ENCODE results near the gene TSC22D1.

The TSC22D1 gene

DNA sequence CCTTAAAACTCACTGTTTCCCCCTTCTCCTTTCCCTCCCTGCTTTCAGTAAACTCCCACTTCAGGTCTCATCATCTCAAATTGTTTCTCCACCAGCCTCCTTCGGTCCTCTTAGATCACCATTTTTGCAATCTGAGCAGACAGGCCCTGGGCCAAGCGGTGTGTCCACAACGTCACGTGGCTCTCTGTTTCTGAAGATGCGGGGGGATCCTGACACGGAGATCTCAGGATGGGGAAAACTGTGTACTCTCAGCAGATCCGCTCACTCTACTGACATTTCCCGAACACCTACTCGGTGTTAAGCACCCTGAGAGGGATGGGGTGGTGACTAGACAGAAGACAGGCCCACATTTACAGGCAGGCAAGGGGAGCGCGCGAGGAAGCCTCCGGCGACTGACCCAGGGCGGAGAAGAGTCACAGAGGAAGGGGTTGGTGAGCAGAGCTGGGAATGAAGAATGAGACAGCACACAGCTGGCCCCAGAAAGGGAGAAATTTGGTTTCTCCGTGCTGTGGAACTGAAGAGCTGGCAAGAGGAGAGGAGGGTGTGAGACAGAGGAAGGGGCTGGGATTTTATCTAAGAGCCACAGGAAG is 163.7 kb downstream of the TSC22D1 start:
- in situ Hi-C loops (cut with MboI; ENCODE audit: low sequenced_read_pairs), result no loop called here

DNA sequence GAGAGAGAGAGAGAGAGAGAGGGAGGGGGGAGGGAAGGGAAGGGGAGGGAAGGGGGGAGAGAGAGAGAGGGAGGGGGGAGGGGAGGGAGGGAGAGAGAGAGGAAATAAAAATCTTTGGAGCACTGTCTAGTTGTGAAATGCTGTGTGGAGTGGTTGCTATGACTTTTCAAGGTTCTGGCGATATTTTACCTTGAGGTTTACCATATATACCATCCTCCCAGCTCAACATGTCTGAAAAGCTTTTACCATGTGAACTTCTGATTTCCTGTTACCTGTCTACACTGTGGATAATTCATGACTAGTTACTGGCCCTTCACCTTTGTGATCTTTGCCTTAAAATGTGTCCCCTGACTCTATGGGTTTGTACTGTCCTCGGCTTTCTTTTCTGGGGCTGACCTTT is 164.3 kb downstream of the TSC22D1 start:
- in situ Hi-C loops (cut with MboI; ENCODE audit: low sequenced_read_pairs), result no loop called here

DNA sequence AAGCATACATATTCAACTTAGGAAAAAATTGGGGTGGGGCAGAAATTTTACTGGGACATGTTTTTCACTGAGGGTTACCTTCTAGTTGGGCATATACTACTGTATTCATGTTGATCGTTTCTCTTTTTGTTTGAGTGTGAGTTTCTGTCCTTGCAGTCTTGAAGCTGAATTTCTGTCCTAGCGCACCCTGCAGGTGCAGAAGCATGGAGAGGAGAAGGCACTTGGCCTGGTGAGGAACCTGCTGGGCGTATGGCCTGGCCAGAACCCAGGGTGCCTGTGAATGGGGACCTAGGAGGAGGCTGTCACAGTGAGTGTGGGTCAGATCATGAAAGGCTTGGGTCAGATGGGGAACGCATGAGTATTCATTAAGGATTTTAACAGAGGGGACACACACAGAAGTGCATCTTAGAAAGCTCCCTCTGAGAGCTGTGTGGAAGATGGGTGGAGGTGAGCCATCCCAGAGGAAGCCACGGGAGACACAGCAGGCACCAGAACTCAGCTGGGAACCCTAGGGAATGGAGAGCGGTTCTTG is 165.7 kb downstream of the TSC22D1 start:
- in situ Hi-C loops (cut with MboI; ENCODE audit: low sequenced_read_pairs), result no loop called here

- in situ Hi-C loops (cut with MboI; ENCODE audit: low sequenced_read_pairs), result no loop called here
These were observed 166.5 kb downstream of the TSC22D1 start for GRCh38 chr13:44409595-44409994.

DNA sequence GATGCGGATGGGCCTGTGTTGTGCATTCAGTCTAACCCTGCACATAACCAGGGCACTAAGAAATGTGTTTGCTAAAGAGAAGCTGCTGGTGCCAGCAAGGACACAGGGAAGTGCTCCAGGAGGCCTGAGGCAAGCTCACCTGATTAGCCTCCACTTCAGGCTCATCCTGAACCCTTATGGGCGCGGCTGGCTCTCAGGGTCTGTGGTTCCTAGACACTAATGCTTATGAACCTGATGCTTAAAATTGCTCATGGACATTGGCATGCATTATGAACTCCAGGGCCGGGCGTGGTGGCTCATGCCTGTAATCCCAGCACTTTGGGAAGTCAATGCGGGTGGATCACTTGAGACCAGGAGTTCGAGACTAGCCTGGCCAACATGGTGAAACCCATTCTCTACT is 168.2 kb downstream of the TSC22D1 start:
- in situ Hi-C loops (cut with MboI; ENCODE audit: low sequenced_read_pairs), result no loop called here

DNA sequence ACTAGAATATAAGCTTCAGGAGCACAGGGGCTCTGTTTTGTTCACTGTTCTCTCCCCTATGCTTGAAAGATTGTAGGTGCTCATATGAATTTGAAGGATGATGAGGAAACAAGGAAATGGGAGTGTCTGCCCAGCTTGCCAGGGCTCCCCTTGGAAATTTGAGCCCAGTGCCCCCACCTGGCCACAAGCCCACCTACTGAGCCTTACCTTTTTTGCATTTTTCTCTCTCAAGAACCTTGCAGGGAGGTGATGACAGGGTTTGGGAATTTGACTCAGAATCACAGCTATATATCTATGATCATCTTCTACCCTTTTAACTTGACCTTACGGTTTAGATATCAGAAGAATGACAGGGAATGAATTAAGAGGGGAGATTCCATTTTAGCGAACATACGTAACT is 168.8 kb downstream of the TSC22D1 start:
- in situ Hi-C loops (cut with MboI; ENCODE audit: low sequenced_read_pairs), result no loop called here

- in situ Hi-C loops (cut with MboI; ENCODE audit: low sequenced_read_pairs), result no loop called here
These were observed 169.5 kb downstream of the TSC22D1 start for GRCh38 chr13:44406617-44407016.

DNA sequence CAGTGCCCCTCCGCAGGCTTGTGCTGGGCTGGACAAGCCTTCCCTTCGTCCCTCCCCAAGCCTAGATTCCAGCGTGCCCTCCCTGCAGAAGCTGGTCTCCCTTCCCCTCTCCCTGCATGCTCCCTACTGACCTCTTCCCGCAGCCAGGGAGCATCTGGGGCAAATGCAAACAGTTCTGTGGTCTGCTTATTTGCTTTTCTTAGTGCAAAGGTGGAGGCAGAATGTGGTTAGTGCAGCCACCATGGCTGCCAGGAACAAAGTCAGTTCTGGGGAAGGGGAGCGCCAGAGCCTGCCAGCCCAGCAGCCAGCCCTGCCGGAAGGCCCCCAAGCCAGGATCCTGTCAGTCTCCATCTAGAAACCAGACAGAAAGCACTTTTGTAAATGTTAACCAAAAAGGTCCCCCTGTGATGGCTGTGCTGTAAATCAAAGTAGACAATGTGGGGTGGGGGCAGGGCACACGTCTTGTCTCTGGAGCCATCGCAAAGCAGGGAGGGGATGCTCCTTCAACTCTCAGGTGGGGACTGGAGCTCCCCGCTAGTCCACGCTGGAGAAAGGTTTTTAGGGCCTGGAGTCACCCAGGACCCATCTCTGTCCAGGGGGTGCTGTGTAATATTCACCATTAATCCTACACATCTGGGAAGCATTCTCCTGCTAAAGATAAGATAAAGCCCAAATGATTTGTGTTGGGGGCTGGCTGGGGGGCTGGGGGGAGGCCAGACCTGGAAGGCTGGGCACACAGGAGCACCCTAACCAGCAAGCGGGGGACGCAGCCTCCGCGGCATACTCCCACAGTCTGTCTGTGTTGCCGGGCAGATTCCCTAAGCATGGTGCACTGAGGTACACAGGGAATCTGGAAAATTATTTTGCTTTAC is 171.6 kb downstream of the TSC22D1 start:
- in situ Hi-C loops (cut with MboI; ENCODE audit: low sequenced_read_pairs), result no loop called here

DNA sequence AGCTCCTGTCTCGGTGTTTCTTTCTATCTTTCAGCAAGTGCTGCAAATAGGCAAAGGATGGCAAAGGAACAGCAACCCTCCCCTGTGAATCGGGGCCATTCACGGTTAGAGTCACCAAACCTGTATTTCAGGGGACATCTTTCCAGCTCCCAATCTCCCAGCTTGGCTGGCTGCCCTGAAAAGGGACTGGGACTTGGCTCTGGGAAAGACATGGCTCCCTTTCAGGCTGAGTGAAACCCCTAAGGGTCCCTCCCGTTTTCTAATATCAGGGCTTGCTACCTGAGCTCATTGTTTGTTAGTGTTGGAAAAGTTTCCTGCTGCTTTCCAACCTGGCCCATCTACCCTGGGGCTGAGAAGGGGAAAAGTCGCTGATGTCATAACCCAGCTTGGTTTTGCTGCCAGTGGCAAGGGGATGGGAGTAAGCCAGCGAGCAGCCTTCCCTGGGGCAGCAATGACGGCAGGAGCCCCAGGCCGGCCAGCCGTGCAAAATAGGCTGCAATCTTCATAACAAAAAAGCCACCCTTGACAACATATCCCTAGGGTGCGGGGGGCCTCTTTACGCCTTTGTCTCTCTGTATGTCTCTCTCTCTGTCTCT is 172.6 kb downstream of the TSC22D1 start:
- in situ Hi-C loops (cut with MboI; ENCODE audit: low sequenced_read_pairs), result no loop called here

- in situ Hi-C loops (cut with MboI; ENCODE audit: low sequenced_read_pairs), result no loop called here
These were observed 173.2 kb downstream of the TSC22D1 start for GRCh38 chr13:44402899-44403445.

DNA sequence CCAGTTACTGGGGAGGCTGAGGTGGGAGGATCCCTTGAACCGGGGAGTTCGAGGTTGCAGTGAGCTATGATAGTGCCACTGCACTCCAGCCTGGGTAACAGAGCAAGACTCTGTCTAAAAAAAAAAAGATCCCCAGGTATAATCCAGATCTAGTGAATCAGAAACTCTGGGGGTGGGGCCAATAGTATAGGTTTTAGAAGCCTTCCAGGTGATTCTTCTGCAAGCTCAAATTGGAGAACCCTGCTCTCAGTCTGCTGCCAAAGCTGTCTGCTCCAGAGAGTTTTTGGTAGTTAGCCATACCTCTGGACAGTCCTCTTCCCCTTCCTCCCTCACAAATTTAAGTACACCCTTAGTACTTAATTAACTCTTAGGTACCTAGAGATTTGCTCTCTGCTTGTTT is 174.6 kb downstream of the TSC22D1 start:
- in situ Hi-C loops (cut with MboI; ENCODE audit: low sequenced_read_pairs), result no loop called here

GRCh38 chr13:44400736-44401135 is 175.4 kb downstream of the TSC22D1 start:
- in situ Hi-C loops (cut with MboI; ENCODE audit: low sequenced_read_pairs), result no loop called here

DNA sequence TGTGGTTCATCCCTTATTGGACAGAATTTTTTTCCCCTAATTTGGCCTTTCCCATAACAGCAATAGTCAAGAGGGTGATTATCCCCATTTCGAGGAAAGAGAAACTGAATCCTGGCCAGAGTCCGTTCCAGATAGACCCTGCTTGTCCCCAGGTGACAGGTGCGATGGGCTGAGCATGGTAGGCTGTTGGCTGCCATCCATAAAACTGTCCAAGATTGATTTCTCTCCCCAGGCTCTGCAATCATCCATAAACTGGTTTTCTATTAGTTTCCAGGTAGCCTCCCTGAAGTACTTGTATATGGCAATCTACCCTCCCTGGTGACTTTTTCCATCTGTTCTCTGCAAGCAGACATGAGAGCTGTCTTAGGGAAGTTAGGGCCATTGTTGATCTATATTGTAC is 177.1 kb downstream of the TSC22D1 start:
- in situ Hi-C loops (cut with MboI; ENCODE audit: low sequenced_read_pairs), result no loop called here

DNA sequence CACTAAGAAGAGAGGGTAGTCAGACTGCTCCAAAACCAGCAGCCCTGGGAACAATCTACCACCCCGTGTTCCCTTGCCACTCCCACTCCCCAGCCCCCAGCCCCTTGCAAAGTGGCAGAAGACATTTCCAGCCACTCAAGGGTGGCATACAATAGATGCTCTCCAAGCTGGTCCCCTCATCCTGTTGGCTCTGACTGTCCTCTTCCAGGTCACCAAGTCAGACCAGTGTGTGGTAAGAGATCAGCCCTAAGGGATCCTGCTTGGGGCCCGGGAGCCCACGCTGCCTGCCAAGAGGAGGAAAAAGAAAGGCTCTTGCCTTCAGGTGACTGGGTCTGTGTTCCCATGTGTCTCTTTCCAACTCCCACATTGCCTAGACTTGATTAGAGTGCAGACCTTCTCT is 177.5 kb downstream of the TSC22D1 start:
- in situ Hi-C loops (cut with MboI; ENCODE audit: low sequenced_read_pairs), result no loop called here

DNA sequence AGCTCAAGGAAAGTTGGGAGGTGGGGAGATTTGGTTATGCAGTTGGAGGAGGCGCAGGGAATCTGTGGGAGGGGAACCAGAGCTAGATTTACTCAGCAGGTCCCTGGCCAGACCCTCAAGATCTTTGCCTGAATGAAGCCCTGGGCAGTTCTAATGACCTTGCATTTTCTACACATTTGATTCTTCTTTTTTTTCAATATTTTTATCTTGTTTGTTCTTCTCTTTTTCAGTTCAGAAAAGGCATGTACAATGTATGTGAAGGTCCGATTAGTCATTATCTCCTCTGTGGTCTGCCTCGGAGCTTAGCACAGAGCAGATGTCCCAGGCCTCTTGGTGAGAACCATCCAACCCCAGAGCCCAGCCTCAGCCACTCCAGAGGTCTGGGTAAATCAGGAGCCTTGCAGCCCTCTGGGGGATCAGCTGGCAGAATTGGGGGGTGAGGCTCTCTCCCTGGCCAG is 178.3 kb downstream of the TSC22D1 start:
- in situ Hi-C loops (cut with MboI; ENCODE audit: low sequenced_read_pairs), result no loop called here

DNA sequence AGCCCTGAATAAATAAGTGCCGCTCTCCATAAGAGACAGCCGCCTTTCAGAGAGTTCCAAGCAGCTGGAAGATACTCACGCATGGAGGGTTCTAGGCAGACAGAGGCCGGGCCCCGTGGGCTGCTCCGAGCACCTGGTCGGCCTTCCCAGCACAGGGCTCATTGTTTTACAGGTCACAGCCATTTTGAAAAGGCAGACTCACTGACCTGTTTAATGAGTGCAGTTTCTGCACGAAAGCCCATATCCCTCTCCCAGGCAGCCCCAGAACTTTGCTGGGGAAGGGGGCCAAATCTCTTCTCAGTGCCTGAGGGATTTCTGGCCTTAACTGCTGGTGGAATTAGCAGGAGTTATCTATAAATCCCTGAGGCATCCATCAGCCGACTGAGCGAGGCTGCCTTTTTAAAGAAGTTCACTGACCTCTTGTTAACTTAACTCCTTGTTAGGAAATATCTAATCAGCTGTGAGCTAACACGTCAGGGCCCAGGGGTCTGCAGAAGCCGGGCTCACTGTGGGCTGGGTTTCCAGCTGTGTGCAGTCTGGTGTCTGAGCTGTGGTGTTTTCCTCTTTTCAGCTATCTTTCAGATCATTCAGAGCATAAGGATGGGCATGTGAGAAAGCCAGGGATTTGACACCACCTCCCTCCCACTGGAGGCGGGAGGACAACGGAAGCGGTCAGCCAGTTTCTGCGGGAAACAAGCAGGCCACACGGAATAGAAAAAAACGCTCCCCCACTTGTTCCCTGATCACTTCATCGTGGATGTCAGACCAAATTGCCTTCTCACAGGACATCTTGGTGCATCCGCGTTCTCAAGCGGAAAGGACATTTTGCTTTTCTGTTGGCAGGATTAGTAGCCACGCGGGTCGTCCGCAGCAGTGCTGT is 179.2 kb downstream of the TSC22D1 start:
- in situ Hi-C loops (cut with MboI; ENCODE audit: low sequenced_read_pairs), result no loop called here

- in situ Hi-C loops (cut with MboI; ENCODE audit: low sequenced_read_pairs), result no loop called here
These were observed 180.0 kb downstream of the TSC22D1 start for GRCh38 chr13:44395976-44396694.

- in situ Hi-C loops (cut with MboI; ENCODE audit: low sequenced_read_pairs), result no loop called here
These were observed 181.5 kb downstream of the TSC22D1 start for GRCh38 chr13:44394658-44395057.

GRCh38 chr13:44393391-44393790 is 182.7 kb downstream of the TSC22D1 start:
- in situ Hi-C loops (cut with MboI; ENCODE audit: low sequenced_read_pairs), result no loop called here

DNA sequence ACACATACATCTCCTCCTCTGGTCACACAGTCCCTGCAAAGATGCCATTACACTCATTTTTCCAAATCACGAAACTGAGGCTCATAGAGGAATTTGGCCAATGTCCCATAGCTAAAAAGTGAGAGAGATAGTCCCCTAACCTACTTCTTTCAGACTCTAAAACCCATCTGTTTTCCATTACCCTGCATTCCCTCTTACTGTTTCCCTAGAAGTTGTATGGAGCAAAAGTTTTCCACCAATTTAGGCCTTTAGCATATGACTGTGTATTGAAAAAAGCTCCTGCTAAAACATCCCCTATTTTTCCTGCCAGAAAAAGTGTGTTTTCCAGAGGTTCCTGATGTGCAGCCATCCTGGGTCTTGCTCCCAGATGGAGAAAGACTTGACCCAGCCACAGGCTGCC is 186.3 kb downstream of the TSC22D1 start:
- in situ Hi-C loops (cut with MboI; ENCODE audit: low sequenced_read_pairs), result no loop called here

All from HL-60/S4 treated with retinoic acid at 250 ng/mL for 4 days and 3 days (cell line).